ENCODE results near the gene FAM131B.

FAM131B gene

GRCh38 chr7:143399151-143399550 lies 36.6 kb upstream of the FAM131B start:
- DNase-seq (ENCODE audit: low read depth), result no peak
- TF ChIP-seq MAX (IDR thresholded peaks at IDR 0.05; ENCODE audit: low read depth, low read length) (no peak), POLR2A (IDR thresholded peaks at IDR 0.05; ENCODE audit: extremely low read depth, insufficient read length) (no peak), MYC (IDR thresholded peaks at IDR 0.05; ENCODE audit: low read depth, low read length) (no peak), CTCF (IDR thresholded peaks at IDR 0.05; ENCODE audit: low read depth, low read length) (no peak)
- H3K4me3 ChIP-seq (ENCODE audit: low read depth, low read length), result no peak overlapping the region

GRCh38 chr7:143398616-143399015 lies 36.1 kb upstream of the FAM131B start:
- no peak for DNase-seq (ENCODE audit: low read depth)
- TF ChIP-seq MYC (IDR thresholded peaks at IDR 0.05; ENCODE audit: low read depth, low read length) (no peak), MAX (IDR thresholded peaks at IDR 0.05; ENCODE audit: low read depth, low read length) (no peak), POLR2A (IDR thresholded peaks at IDR 0.05; ENCODE audit: extremely low read depth, insufficient read length) (no peak), CTCF (IDR thresholded peaks at IDR 0.05; ENCODE audit: low read depth, low read length) (no peak)
- no peak overlapping the region for H3K4me3 ChIP-seq (ENCODE audit: low read depth, low read length)

GRCh38 chr7:143397710-143398530 lies 35.4 kb upstream of the FAM131B start:
- H3K4me3 ChIP-seq (ENCODE audit: low read depth, low read length), result no peak overlapping the region
- no peak for DNase-seq (ENCODE audit: low read depth)
- TF ChIP-seq POLR2A (IDR thresholded peaks at IDR 0.05; ENCODE audit: extremely low read depth, insufficient read length) (no peak), CTCF (IDR thresholded peaks at IDR 0.05; ENCODE audit: low read depth, low read length) (no peak), MAX (IDR thresholded peaks at IDR 0.05; ENCODE audit: low read depth, low read length) (no peak), MYC (IDR thresholded peaks at IDR 0.05; ENCODE audit: low read depth, low read length) (no peak)

- TF ChIP-seq CTCF (IDR thresholded peaks at IDR 0.05; ENCODE audit: low read depth, low read length), result no peak
- H3K4me3 ChIP-seq (ENCODE audit: low read depth, low read length), result no peak overlapping the region
- no peak for DNase-seq (ENCODE audit: low read depth)
Measured at GRCh38 chr7:143396625-143397556, 34.4 kb upstream of the FAM131B start.

- no peak for TF ChIP-seq POLR2A (IDR thresholded peaks at IDR 0.05; ENCODE audit: extremely low read depth, insufficient read length)
- TF ChIP-seq MYC (IDR thresholded peaks at IDR 0.05; ENCODE audit: low read depth, low read length), result no peak
- no peak for TF ChIP-seq CTCF (IDR thresholded peaks at IDR 0.05; ENCODE audit: low read depth, low read length)
- no peak for TF ChIP-seq MAX (IDR thresholded peaks at IDR 0.05; ENCODE audit: low read depth, low read length)
- H3K4me3 ChIP-seq (ENCODE audit: low read depth, low read length), result no peak overlapping the region
- no peak for DNase-seq (ENCODE audit: low read depth)
Measured at GRCh38 chr7:143396182-143396581, 33.7 kb upstream of the FAM131B start.
